ENCODE data around the gene RHOT2.

GRCh38 chr16:721765-722540 is 54.0 kb downstream of the RHOT2 start:
- TF ChIP-seq CTCF (conservative IDR thresholded peaks at IDR 0.05) (no peak), ZFX (IDR thresholded peaks at IDR 0.05) (peak; percentile 42; the same call in 1 of the 2 replicates)
